ENCODE data around the gene BTNL9.

BTNL9 gene

GRCh38 chr5:181037365-181037861 is 2.7 kb upstream of the BTNL9 start:
- H3K4me3 ChIP-seq (ENCODE audit: low read depth, low read length), result no peak overlapping the region
- TF ChIP-seq, protein P1, sequence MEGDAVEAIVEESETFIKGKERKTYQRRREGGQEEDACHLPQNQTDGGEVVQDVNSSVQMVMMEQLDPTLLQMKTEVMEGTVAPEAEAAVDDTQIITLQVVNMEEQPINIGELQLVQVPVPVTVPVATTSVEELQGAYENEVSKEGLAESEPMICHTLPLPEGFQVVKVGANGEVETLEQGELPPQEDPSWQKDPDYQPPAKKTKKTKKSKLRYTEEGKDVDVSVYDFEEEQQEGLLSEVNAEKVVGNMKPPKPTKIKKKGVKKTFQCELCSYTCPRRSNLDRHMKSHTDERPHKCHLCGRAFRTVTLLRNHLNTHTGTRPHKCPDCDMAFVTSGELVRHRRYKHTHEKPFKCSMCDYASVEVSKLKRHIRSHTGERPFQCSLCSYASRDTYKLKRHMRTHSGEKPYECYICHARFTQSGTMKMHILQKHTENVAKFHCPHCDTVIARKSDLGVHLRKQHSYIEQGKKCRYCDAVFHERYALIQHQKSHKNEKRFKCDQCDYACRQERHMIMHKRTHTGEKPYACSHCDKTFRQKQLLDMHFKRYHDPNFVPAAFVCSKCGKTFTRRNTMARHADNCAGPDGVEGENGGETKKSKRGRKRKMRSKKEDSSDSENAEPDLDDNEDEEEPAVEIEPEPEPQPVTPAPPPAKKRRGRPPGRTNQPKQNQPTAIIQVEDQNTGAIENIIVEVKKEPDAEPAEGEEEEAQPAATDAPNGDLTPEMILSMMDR (IDR thresholded peaks at IDR 0.05; ENCODE audit: borderline replicate concordance, insufficient read depth, low read depth, low read length), result no peak

DNA sequence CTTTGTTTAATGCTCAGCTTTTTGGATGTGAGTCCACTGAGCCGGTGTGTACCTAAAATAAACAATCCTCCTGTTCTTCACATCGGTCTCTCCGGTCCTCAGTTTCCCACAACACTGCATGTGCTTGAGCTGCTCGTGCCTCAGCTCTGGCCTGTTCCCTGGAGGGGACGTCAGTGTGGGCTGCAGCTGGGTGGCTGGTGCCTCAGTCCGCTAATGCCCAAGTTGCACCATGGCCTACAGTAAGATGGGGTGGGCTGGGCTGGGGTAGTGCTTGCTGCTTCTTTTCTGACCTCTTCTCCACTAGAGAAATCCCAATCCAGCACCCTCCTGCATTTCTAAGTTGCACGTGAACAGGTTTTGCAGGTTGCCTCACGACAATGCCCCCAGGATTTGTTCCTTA is 595 bp upstream of the BTNL9 start:
- TF ChIP-seq, protein P1 (IDR thresholded peaks at IDR 0.05; ENCODE audit: borderline replicate concordance, insufficient read depth, low read depth, low read length), result no peak
- no peak overlapping the region for H3K4me3 ChIP-seq (ENCODE audit: low read depth, low read length)

DNA sequence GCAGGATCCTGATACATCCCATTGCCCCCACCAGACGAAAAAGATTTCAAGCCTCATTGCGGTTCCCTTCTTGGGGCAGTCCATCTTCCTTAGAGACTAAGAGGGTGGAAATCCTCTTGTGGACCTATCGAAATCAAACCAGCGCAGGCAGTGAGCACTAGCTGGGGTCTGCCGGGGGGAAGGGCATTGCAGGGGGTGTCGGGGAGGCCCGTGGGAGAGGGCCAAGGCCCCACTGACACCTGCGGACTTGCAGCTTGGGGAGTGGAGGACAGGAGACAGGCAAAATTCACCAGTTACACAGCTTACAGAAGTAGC is 522 bp downstream of the BTNL9 start:
- TF ChIP-seq, protein P1 (IDR thresholded peaks at IDR 0.05; ENCODE audit: borderline replicate concordance, insufficient read depth, low read depth, low read length), result no peak
- H3K4me3 ChIP-seq (ENCODE audit: low read depth, low read length), result no peak overlapping the region

DNA sequence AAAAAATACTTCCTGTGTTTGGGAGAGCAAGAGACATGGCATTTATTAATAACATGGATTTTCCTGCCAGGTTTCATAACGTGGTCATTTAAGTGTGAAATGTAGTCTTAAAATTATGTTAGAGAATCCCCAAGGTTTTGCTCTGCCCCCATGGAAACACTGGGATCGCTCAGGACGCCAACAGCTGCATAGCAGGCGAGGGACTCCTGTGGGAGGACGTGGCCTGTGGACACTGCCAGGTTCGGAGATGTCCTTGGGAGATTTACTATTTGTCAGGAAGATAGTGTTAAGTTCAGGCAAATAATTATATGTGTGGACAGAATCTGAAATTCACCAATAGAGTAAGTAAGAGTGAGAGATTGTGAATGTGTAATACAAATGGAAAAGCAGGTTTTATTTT is 977 bp downstream of the BTNL9 start:
- TF ChIP-seq, protein P1 (IDR thresholded peaks at IDR 0.05; ENCODE audit: borderline replicate concordance, insufficient read depth, low read depth, low read length), result no peak
- no peak overlapping the region for H3K4me3 ChIP-seq (ENCODE audit: low read depth, low read length)

- no peak overlapping the region for H3K4me3 ChIP-seq (ENCODE audit: low read depth, low read length)
- TF ChIP-seq, protein P1 (IDR thresholded peaks at IDR 0.05; ENCODE audit: borderline replicate concordance, insufficient read depth, low read depth, low read length), result no peak
Measured at GRCh38 chr5:181042036-181042713, 2.1 kb downstream of the BTNL9 start.

GRCh38 chr5:181042722-181043121 is 2.7 kb downstream of the BTNL9 start:
- no peak overlapping the region for H3K4me3 ChIP-seq (ENCODE audit: low read depth, low read length)
- TF ChIP-seq, protein P1 (IDR thresholded peaks at IDR 0.05; ENCODE audit: borderline replicate concordance, insufficient read depth, low read depth, low read length), result no peak

DNA sequence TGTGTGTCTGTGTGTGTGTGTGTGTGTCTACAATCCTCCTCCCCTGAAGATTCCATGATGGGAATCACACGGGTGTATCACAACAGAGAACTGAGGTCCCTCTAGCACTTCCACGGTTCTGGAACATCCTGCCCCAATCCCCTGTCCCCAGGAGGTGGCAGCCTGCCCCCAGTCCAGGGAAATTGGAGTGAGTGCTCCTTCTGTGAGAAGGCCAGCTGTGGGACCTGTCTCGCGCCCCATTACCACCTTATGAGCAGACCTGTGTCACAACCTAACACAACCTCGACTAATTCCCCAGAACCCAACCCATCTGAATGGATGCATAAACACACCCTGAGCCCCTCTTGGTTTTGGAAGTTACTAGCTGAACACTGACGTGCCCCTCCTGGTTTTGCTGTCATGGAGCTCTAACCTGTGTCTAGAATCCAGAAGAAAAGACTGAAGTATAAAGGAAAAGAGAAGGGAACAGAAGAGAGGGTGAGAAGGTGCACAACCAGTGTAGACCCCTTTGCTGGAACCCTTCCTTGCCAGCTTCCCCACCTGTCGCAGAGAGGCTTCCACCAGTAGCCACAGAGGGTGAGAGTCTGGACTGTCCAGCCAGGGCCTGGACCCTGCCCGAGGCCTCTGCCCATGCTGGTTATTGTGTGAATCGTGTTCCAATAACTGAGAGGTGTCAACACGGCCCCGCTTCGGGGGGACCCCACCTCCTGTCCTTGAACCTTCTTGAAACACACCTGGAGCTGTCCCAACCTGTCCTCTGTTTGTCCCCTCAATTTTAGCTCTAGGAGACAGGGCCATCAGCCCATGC is 3.4 kb downstream of the BTNL9 start:
- no peak overlapping the region for H3K4me3 ChIP-seq (ENCODE audit: low read depth, low read length)
- TF ChIP-seq, protein P1 (IDR thresholded peaks at IDR 0.05; ENCODE audit: borderline replicate concordance, insufficient read depth, low read depth, low read length), result peak; percentile 17; the same call in 1 of the 2 replicates

All from GM12875 (cell line).